KMS-11 (cell line): Measurements from ENCODE around the gene KRTAP10-1.

Experiments used
- H2AFZ ChIP-seq: fragments of 200-600 bp; sonication (generic); 2 replicates; pipeline ENCODE4 v1.6.1; 2016; ENCODE audit warnings: antibody characterized with exemption, mixed run types, low read depth
- H3K27ac ChIP-seq: fragments of 200-600 bp; sonication (generic); 2 replicates; pipeline ENCODE4 v1.6.1; 2016; ENCODE audit warnings: mild to moderate bottlenecking, mixed run types
- H3K27me3 ChIP-seq: fragments of 200-600 bp; sonication (generic); 2 replicates; pipeline ENCODE4 v1.6.1; 2017; ENCODE audit warnings: mild to moderate bottlenecking, low read depth, mixed run types, moderate library complexity; ENCODE audit not compliant: insufficient read depth
- H3K36me3 ChIP-seq: fragments of 200-600 bp; sonication (generic); 2 replicates; pipeline ENCODE4 v1.6.1; 2017; ENCODE audit warnings: mild to moderate bottlenecking, mixed run types; ENCODE audit not compliant: insufficient read depth
- H3K4me1 ChIP-seq: fragments of 200-600 bp; sonication (generic); 2 replicates; pipeline ENCODE4 v1.6.1; 2016; ENCODE audit warnings: mild to moderate bottlenecking, low read depth, mixed run types; ENCODE audit not compliant: poor library complexity, severe bottlenecking
- H3K4me2 ChIP-seq: fragments of 200-600 bp; sonication (generic); 2 replicates; pipeline ENCODE4 v1.7.0; 2016; ENCODE audit warnings: mild to moderate bottlenecking, mixed run types
- H3K4me3 ChIP-seq: fragments of 200-600 bp; sonication (generic); IDR thresholded peaks from 2 replicates; pipeline ENCODE4 v1.6.1; 2017; ENCODE audit warnings: low read depth, low read length, mixed read lengths; ENCODE audit not compliant: insufficient read depth
- H3K79me2 ChIP-seq: fragments of 200-600 bp; sonication (generic); 2 replicates; pipeline ENCODE4 v1.6.1; 2016; ENCODE audit warnings: low read depth, mixed run types; ENCODE audit not compliant: insufficient read depth
- H3K9ac ChIP-seq: fragments of 200-600 bp; sonication (generic); 2 replicates; pipeline ENCODE4 v1.6.1; 2016; ENCODE audit warnings: mild to moderate bottlenecking, mixed run types
- H4K20me1 ChIP-seq: fragments of 200-600 bp; sonication (generic); 2 replicates; pipeline ENCODE4 v1.6.1; 2016; ENCODE audit warnings: mild to moderate bottlenecking, mixed run types; ENCODE audit not compliant: insufficient read depth
- TF ChIP-seq, protein P1 (sequence below): fragments of 200-600 bp; sonication (generic); conservative IDR thresholded peaks from 2 replicates; pipeline ENCODE4 v1.6.1; 2017; ENCODE audit warnings: low read depth, mild to moderate bottlenecking, antibody characterized with exemption, low read length, moderate library complexity, mixed read lengths

The KRTAP10-1 gene

DNA sequence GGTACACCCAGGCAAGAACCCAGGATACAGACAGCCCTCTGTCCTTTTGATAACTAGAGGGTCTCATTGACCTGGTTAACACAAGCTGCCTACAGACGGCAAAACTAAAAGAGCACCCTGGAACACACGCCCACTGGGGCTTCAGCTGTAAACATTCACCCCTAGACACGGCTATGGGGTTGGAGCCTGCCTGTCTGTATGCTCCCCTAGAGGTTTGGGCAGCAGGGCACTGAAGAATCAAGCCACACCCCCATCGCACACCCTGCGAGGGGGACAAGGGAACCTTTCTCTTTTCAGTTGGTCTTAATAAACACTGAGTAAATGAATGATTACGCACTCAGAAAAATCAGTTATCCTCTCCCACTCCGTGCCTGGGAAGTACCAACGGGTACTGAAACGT lies 49.2 kb downstream of the KRTAP10-1 start:
- Histone ChIP-seq H3K27me3 (peaks cover 78% of the 10 kb centered on the region), H3K4me2 (no peak overlapping the region), H3K4me1 (no peaks in the 10 kb centered on the region), H3K4me3 (no peak overlapping the region), H3K9ac (no peak overlapping the region), H3K36me3 (no peaks in the 10 kb centered on the region), H3K79me2 (no peaks in the 10 kb centered on the region), H2AFZ (no peak overlapping the region), H4K20me1 (no peaks in the 10 kb centered on the region), H3K27ac (no peak overlapping the region)
- TF ChIP-seq, protein P1, sequence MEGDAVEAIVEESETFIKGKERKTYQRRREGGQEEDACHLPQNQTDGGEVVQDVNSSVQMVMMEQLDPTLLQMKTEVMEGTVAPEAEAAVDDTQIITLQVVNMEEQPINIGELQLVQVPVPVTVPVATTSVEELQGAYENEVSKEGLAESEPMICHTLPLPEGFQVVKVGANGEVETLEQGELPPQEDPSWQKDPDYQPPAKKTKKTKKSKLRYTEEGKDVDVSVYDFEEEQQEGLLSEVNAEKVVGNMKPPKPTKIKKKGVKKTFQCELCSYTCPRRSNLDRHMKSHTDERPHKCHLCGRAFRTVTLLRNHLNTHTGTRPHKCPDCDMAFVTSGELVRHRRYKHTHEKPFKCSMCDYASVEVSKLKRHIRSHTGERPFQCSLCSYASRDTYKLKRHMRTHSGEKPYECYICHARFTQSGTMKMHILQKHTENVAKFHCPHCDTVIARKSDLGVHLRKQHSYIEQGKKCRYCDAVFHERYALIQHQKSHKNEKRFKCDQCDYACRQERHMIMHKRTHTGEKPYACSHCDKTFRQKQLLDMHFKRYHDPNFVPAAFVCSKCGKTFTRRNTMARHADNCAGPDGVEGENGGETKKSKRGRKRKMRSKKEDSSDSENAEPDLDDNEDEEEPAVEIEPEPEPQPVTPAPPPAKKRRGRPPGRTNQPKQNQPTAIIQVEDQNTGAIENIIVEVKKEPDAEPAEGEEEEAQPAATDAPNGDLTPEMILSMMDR = no peak

GRCh38 chr21:44490405-44490804 lies 49.6 kb downstream of the KRTAP10-1 start:
- no peak overlapping the region for H3K4me2 ChIP-seq
- no peaks in the 10 kb centered on the region for H3K79me2 ChIP-seq
- H4K20me1 ChIP-seq = no peaks in the 10 kb centered on the region
- no peaks in the 10 kb centered on the region for H3K4me1 ChIP-seq
- H2AFZ ChIP-seq = no peak overlapping the region
- no peak overlapping the region for H3K27ac ChIP-seq
- peaks cover 78% of the 10 kb centered on the region for H3K27me3 ChIP-seq
- TF ChIP-seq, protein P1 = no peak
- H3K36me3 ChIP-seq = no peaks in the 10 kb centered on the region
- H3K4me3 ChIP-seq = no peak overlapping the region
- H3K9ac ChIP-seq = no peak overlapping the region

GRCh38 chr21:44489962-44490361 lies 50.0 kb downstream of the KRTAP10-1 start:
- Histone ChIP-seq H3K27ac (no peak overlapping the region), H4K20me1 (no peaks in the 10 kb centered on the region), H3K36me3 (no peaks in the 10 kb centered on the region), H3K9ac (no peak overlapping the region), H3K27me3 (peaks cover 78% of the 10 kb centered on the region), H2AFZ (no peak overlapping the region), H3K79me2 (no peaks in the 10 kb centered on the region), H3K4me2 (no peak overlapping the region), H3K4me3 (no peak overlapping the region), H3K4me1 (no peaks in the 10 kb centered on the region)
- TF ChIP-seq, protein P1 = no peak
